ENCODE measurements around the gene ASB1. TPM values are rescaled to one million over a fixed set of nuclear protein-coding genes. Genes with fewer than 3 reads are reported as not detected.
A peak's percentile ranks its signal among the peaks of the same experiment; 100 is the strongest.

The ASB1 gene
- total RNA-seq, 1 donor = 27.9 TPM

- H3K27me3 ChIP-seq (ENCODE audit: insufficient read depth, low read length) = no peaks in the 10 kb centered on the region
- peak overlapping the region; percentile 100 for H3K27ac ChIP-seq (ENCODE audit: low read depth, low read length)
- peaks cover 8% of the 10 kb centered on the region for H3K36me3 ChIP-seq (ENCODE audit: insufficient read depth, low read length)
- peaks cover 63% of the 10 kb centered on the region for H3K4me1 ChIP-seq (ENCODE audit: insufficient read depth, low read length)
- DNase-seq (ENCODE audit: insufficient read length, low spot score, missing footprints) = peak; percentile 95
- no peaks in the 10 kb centered on the region for H3K9me3 ChIP-seq (ENCODE audit: low read depth, low read length)
- peak overlapping the region; percentile 26 for H2AFZ ChIP-seq (ENCODE audit: low read length)
- no peak overlapping the region for H3K4me3 ChIP-seq (ENCODE audit: insufficient read depth, low read length)
- H4K20me1 ChIP-seq (ENCODE audit: insufficient read depth, low read length) = no peaks in the 10 kb centered on the region
- H3K79me2 ChIP-seq (ENCODE audit: insufficient read depth, low read length) = peaks cover 21% of the 10 kb centered on the region
- no peak for TF ChIP-seq CTCF (IDR thresholded peaks at IDR 0.05; ENCODE audit: extremely low read depth, low read depth, low read length)
- H3K4me2 ChIP-seq (ENCODE audit: insufficient read depth, low read length) = peak overlapping the region; percentile 44
These were observed 3.0 kb upstream of the ASB1 start for GRCh38 chr2:238423561-238424312.

DNA sequence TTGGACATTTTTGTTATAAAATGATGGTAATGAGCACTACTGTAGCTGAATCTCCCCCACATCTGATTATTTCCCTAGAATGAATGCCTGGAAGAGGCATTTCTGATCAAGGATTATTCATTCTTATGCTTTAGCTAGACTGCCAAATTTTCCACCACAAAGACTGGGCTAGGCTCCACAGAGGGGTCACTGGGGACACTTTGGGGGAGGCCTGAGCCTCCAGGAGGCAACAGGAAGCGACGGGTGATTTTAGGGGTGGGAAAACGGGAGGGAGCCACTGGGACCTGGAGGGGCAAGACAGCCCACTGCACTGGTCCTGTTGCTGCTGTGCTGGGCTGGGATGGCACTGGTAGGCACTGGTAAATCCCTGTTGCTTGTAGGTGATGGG is 2.4 kb upstream of the ASB1 start:
- no peaks in the 10 kb centered on the region for H4K20me1 ChIP-seq (ENCODE audit: insufficient read depth, low read length)
- no peaks in the 10 kb centered on the region for H3K27me3 ChIP-seq (ENCODE audit: insufficient read depth, low read length)
- H3K4me3 ChIP-seq (ENCODE audit: insufficient read depth, low read length) = no peak overlapping the region
- peak overlapping the region; percentile 44 for H3K4me2 ChIP-seq (ENCODE audit: insufficient read depth, low read length)
- DNase-seq (ENCODE audit: insufficient read length, low spot score, missing footprints) = peak; percentile 94
- H3K9me3 ChIP-seq (ENCODE audit: low read depth, low read length) = no peaks in the 10 kb centered on the region
- no peak overlapping the region for H2AFZ ChIP-seq (ENCODE audit: low read length)
- H3K79me2 ChIP-seq (ENCODE audit: insufficient read depth, low read length) = peaks cover 27% of the 10 kb centered on the region
- H3K36me3 ChIP-seq (ENCODE audit: insufficient read depth, low read length) = peaks cover 12% of the 10 kb centered on the region
- H3K27ac ChIP-seq (ENCODE audit: low read depth, low read length) = peak overlapping the region; percentile 100
- H3K4me1 ChIP-seq (ENCODE audit: insufficient read depth, low read length) = peaks cover 68% of the 10 kb centered on the region
- no peak for TF ChIP-seq CTCF (IDR thresholded peaks at IDR 0.05; ENCODE audit: extremely low read depth, low read depth, low read length)

DNA sequence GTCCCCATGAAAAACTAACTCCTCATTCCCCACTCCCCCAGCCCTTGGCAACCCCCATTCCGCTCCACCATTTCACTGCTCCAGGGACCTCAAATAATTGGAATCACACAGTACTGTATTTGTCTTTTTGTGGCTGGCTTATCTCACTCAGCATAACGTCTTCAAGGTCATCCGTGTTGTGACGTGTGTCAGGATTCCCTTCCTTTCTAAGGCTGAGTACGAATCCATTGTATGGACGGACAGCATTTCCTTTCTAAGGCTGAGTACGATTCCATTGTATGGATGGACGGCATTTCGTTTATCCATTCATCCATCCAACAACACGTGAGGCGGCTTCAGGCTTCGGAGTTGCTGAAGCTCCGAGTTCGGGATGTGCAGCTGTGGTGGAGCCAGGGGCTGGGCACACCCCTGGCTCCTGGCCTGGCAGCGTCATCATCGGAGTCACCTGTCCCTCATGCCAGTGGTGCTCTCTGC is 1.2 kb upstream of the ASB1 start:
- Histone ChIP-seq H3K4me2 (ENCODE audit: insufficient read depth, low read length) (peak overlapping the region; percentile 100), H3K79me2 (ENCODE audit: insufficient read depth, low read length) (peaks cover 39% of the 10 kb centered on the region), H3K9me3 (ENCODE audit: low read depth, low read length) (peaks cover 2% of the 10 kb centered on the region), H4K20me1 (ENCODE audit: insufficient read depth, low read length) (no peaks in the 10 kb centered on the region), H3K4me1 (ENCODE audit: insufficient read depth, low read length) (peaks cover 68% of the 10 kb centered on the region), H3K27ac (ENCODE audit: low read depth, low read length) (peak overlapping the region; percentile 100), H2AFZ (ENCODE audit: low read length) (no peak overlapping the region), H3K4me3 (ENCODE audit: insufficient read depth, low read length) (peak overlapping the region; percentile 98), H3K36me3 (ENCODE audit: insufficient read depth, low read length) (peaks cover 21% of the 10 kb centered on the region), H3K27me3 (ENCODE audit: insufficient read depth, low read length) (no peaks in the 10 kb centered on the region)
- TF ChIP-seq CTCF (IDR thresholded peaks at IDR 0.05; ENCODE audit: extremely low read depth, low read depth, low read length) = no peak
- peak; percentile 1 for DNase-seq (ENCODE audit: insufficient read length, low spot score, missing footprints)

GRCh38 chr2:238425979-238426567 is 654 bp upstream of the ASB1 start:
- H3K4me1 ChIP-seq (ENCODE audit: insufficient read depth, low read length) = peaks cover 66% of the 10 kb centered on the region
- peak; percentile 98 for DNase-seq (ENCODE audit: insufficient read length, low spot score, missing footprints)
- peaks cover 44% of the 10 kb centered on the region for H3K79me2 ChIP-seq (ENCODE audit: insufficient read depth, low read length)
- H3K27me3 ChIP-seq (ENCODE audit: insufficient read depth, low read length) = no peaks in the 10 kb centered on the region
- H4K20me1 ChIP-seq (ENCODE audit: insufficient read depth, low read length) = no peaks in the 10 kb centered on the region
- peak overlapping the region; percentile 100 for H3K4me2 ChIP-seq (ENCODE audit: insufficient read depth, low read length)
- no peak for TF ChIP-seq CTCF (IDR thresholded peaks at IDR 0.05; ENCODE audit: extremely low read depth, low read depth, low read length)
- peaks cover 5% of the 10 kb centered on the region for H3K9me3 ChIP-seq (ENCODE audit: low read depth, low read length)
- peak overlapping the region; percentile 98 for H3K4me3 ChIP-seq (ENCODE audit: insufficient read depth, low read length)
- peak overlapping the region; percentile 100 for H3K27ac ChIP-seq (ENCODE audit: low read depth, low read length)
- H3K36me3 ChIP-seq (ENCODE audit: insufficient read depth, low read length) = peaks cover 26% of the 10 kb centered on the region
- H2AFZ ChIP-seq (ENCODE audit: low read length) = peak overlapping the region; percentile 67
